Putamen (tissue), 1 donor: ENCODE results near the gene SUPT20H.
"Not testable (repeated sequence)": the region's sequence is repeated elsewhere in the genome, so short reads cannot be mapped to it uniquely, and the experiment has no call there.

Source experiments
- DNase-seq: peaks from one replicate; pipeline ENCODE4 v3.0.0-alpha.2; 2016; ENCODE audit warnings: low spot score

The SUPT20H gene

DNA sequence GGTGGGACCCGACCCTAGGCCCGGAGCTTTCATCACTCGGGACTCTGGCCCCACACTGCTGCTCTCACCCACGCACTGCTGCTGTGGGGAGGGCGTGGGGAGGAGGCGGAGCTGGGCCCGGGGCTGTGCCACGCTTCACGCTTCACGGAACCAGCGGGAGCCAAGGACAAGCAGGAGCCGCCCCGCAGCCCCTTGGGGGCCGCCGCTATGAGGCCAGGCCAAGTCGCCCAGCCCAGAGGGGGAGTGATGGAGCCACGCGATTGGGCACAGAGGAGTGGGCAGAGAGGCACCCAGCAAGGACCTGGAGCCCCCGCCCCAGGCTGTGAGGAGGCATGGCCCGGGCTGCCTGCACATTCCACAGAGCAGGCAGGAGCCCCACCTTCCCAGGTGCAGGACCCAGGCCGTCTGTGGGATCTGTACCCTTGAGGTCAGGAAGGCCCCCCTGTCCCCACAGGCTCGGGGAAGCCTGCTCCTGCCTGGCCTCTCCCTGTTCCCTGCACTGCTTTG lies 10.2 kb upstream of the SUPT20H start:
- no peak for DNase-seq

- no peak for DNase-seq
Measured at GRCh38 chr13:37068962-37069361, 9.5 kb upstream of the SUPT20H start.

- DNase-seq, result no peak
Measured at GRCh38 chr13:37067874-37068273, 8.4 kb upstream of the SUPT20H start.

DNA sequence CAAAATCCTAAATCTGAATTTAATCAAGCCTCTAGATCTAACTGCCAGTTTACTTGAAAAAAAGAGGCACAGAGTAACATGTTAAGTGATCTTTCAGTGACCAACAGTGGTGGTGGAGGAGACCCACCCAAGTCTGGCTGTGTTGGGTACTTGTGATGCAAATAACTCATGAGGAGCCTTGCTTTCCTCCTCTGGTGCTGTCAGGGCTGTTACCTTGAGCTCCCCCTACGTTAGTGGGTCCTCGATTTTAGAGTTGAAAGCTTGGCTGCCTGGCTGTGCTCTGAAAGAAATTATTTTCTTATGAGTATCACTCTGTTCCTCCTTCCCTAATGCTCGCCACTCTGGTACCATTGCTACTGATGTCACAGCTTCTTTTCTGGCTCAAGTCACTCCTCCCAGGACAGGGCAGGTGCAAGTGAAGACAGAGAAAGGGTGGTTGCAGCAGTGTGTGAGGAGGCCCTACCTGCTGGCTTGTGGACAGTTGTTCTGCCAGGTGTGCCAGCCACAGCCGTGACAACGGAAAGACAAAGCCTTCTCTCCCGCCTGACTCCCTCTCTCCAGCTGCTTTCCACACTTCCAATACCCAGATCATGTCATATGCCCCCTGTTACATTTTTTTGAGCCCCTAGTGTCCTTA lies 6.5 kb upstream of the SUPT20H start:
- DNase-seq, result no peak

- no peak for DNase-seq
Measured at GRCh38 chr13:37059848-37060192, 332 bp upstream of the SUPT20H start.

DNA sequence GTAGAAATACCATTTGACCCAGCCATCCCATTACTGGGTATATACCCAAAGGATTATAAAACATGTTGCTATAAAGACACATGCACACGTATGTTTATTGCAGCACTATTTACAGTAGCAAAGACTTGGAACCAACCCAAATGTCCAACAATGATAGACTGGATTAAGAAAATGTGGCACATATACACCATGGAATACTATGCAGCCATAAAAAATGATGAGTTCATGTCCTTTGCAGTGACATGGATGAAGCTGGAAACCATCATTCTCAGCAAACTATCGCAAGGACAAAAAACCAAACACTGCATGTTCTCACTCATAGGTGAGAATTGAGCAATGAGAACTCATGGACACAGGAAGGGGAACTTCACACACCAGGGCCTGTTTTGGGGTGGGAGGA lies 3.3 kb downstream of the SUPT20H start:
- not testable (repeated sequence) for DNase-seq

DNA sequence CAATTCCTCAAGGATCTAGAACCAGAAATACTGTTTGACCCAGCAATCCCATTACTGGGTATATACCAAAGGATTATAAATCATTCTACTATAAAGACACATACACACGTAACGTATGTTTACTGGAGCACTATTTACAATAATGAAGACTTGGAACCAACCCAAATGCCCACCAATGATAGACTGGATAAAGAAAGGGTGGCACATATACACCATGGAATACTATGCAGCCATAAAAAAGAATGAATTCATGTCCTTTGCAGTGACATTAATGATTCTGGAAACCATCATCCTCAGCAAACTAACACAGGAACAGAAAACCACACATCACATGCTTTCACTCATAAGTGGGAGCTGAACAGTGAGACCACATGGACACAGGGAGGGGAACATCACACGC lies 6.4 kb downstream of the SUPT20H start:
- not testable (repeated sequence) for DNase-seq

GRCh38 chr13:37049810-37050209 lies 9.7 kb downstream of the SUPT20H start:
- DNase-seq, result no peak

GRCh38 chr13:37047846-37048245 lies 11.6 kb downstream of the SUPT20H start:
- DNase-seq, result no peak

GRCh38 chr13:37047032-37047431 lies 12.5 kb downstream of the SUPT20H start:
- DNase-seq, result no peak

GRCh38 chr13:37046062-37046461 lies 13.4 kb downstream of the SUPT20H start:
- no peak for DNase-seq

- DNase-seq, result no peak
Measured at GRCh38 chr13:37040789-37041188, 18.7 kb downstream of the SUPT20H start.

- DNase-seq, result no peak
Measured at GRCh38 chr13:37039896-37040295, 19.6 kb downstream of the SUPT20H start.

DNA sequence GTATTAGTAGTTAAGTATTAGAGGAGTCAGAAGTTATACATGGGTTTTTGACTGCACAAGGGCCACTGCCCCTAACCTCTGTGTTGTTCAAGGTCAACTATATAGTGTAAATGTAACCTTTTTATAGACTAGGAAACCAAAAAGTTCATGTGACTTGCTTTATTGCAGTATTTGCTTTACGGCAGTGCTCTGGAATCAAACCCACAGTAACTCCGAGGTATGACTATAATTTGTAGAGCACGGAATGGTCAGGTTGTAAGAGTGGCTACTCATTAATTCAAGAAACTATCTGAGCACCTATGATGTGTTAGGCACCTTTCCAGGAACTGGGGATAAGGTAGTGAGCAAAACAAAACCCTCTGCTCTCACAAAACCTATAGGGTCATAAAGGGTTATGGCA lies 22.2 kb downstream of the SUPT20H start:
- DNase-seq, result no peak

- no peak for DNase-seq
Measured at GRCh38 chr13:37029617-37030016, 29.9 kb downstream of the SUPT20H start.

DNA sequence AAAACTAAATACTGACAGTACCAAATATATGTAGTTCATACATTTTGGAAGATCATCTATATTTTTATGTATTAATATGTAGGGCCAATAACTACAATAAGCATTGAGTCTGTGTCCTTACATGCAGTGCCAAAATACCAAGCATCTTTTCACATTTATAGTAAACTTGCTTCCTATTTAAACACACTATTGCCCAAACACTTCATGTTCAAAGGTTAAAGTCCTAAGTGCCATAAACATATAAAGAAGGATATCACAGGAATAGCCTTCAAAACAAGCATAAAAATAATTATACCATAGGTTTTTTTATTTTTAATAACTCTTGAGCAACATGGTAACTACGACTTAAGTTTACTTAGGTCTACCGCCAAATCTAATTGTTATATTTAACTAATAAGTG lies 31.8 kb downstream of the SUPT20H start:
- no peak for DNase-seq

GRCh38 chr13:37026771-37027170 lies 32.7 kb downstream of the SUPT20H start:
- no peak for DNase-seq

GRCh38 chr13:37023871-37024270 lies 35.6 kb downstream of the SUPT20H start:
- no peak for DNase-seq

DNA sequence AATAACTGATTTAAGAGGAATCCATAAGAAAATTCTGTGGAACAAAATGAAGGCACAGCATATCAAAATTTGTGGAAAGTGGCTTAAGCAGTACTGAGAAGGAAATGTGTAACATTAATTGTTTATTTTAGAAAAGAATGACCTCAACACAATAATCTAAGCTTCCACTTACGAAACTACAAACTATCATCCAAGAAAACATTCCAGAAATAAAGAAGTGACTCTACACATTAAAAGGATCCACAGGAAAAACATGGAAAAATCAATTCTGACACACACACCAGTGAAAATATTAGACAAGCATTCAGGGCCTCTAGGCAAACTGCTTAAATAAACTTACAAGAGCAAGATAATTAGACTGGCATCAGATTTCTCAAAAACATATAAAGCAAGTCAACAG lies 44.9 kb downstream of the SUPT20H start:
- DNase-seq, result no peak

DNA sequence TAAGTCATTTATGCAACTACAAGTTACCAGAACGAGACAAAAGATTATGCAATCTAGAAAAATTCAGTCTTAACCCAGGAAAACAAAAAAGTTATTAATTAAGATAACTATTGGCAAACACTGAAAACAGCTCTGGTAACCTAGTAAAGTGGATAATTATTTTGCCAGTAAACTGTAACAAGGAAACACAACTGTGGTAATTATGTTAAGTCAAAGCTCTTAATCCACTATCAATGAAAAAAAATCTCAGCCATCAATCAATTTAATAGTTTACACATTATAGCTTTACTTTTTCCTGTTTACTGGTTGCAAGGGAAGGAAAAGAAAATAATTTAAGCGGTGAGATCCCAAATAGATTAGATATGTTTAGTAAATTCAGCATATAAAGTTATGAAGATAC lies 47.7 kb downstream of the SUPT20H start:
- no peak for DNase-seq

DNA sequence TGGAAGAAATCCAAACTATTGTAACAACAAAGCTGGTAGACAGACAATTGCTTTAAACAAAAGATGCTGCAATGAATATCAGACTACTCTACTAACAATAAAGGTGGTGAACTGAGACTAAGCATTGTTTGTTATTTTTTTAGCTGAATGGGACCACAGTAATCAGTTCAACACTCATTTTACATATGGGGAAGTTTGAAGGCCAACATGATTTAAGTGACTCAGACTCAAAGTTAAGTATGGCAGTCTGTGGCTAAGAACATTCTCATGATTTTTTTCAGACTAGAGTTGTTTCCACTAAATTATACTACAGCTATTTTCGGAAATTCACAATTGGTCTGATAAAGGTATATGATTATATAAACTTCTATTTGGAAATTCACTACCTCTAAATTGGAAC lies 48.5 kb downstream of the SUPT20H start:
- no peak for DNase-seq

DNA sequence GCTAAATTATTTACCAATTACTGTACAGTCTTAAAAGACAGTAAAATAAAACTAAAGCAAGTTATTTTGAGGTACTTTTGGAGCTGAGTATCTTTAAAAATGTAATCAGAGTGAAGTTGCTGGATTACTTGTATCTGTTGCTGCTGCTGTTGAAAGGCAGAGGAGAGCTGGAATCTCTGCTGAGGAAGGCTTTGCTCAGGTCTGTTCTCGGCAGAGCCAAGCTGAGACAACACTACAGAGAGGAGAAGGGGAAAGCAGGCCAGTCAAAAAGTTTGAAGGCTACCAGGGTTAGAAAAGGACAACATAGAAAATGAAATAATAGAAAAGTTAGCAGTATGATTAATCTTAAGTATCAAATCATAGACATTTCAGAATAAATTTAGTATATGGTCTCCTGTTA lies 49.1 kb downstream of the SUPT20H start:
- no peak for DNase-seq

GRCh38 chr13:37009692-37010091 lies 49.8 kb downstream of the SUPT20H start:
- DNase-seq, result no peak

GRCh38 chr13:37001921-37002250 lies 57.6 kb downstream of the SUPT20H start:
- no peak for DNase-seq
